ENCODE data around the gene BPHL.

GRCh38 chr6:3124667-3125066 is 6.2 kb downstream of the BPHL start:
- no peak for TF ChIP-seq PBX3 (IDR thresholded peaks at IDR 0.05)
- TF ChIP-seq POLR2AphosphoS5 (IDR thresholded peaks at IDR 0.05; ENCODE audit: low read depth, low read length) = no peak
- no peak for TF ChIP-seq CTCF (IDR thresholded peaks at IDR 0.05)
- TF ChIP-seq CHD2 (IDR thresholded peaks at IDR 0.05; ENCODE audit: low read length, partially characterized antibody) = no peak
- no peak for TF ChIP-seq REST (IDR thresholded peaks at IDR 0.05; ENCODE audit: low read depth, low read length)
- no peak for TF ChIP-seq TAF1 (IDR thresholded peaks at IDR 0.05; ENCODE audit: borderline replicate concordance, low read depth, low read length)
- TF ChIP-seq RAD21 (IDR thresholded peaks at IDR 0.05; ENCODE audit: low read length) = no peak
- TF ChIP-seq EP300 (IDR thresholded peaks at IDR 0.05; ENCODE audit: borderline replicate concordance in 1 of 2, low read depth in 1 of 2, low read length in 1 of 2) = no peak

Data from SK-N-SH (cell line).